ENCODE data around the gene TAP2.

TAP2 gene

DNA sequence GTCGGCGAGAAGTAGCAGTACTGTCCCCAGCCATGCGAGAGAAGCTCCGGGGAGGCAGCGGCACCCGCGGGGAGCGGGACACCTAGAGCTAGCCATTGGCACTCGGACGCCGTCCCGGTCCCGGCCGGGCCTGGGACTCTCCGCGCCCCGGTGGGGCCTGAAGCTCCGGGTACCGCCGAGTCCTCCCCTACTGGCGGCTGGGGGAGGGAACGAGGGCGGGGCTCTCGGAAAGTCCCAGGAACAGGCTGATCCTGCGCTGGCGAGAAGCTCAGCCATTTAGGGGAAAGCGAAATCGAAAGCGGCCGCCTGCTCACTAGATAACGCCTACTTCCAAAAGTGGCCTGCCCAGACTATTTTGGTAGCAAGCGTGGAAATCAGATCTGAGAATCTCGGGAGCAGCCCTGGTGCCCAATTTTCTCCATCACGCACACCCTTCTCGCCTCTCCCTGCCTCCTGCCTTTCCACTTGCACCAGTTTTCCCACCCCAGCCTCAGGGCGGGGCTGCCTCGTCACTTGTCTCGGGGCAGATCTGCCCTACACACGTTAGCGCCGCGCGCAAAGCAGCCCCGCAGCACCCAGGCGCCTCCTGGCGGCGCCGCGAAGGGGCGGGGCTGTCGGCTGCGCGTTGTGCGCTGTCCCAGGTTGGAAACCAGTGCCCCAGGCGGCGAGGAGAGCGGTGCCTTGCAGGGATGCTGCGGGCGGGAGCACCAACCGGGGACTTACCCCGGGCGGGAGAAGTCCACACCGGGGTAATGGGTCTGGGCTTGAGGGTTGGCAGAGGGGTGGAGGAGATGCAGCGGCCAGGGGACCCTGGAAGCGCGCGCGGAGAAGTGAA lies 15.2 kb upstream of the TAP2 start, which contains the start of the genes PSMB9 and TAP1:
Gene PSMB9 (plus strand): TSS at position 652 of the 835 bp plus-strand sequence. CDS start 38 bp downstream, at position 690.
Gene TAP1 (minus strand): TSS at position 164 of the 835 bp plus-strand sequence. CDS start 68 bp downstream, at position 96.
- peak; percentile 99 for DNase-seq

DNA sequence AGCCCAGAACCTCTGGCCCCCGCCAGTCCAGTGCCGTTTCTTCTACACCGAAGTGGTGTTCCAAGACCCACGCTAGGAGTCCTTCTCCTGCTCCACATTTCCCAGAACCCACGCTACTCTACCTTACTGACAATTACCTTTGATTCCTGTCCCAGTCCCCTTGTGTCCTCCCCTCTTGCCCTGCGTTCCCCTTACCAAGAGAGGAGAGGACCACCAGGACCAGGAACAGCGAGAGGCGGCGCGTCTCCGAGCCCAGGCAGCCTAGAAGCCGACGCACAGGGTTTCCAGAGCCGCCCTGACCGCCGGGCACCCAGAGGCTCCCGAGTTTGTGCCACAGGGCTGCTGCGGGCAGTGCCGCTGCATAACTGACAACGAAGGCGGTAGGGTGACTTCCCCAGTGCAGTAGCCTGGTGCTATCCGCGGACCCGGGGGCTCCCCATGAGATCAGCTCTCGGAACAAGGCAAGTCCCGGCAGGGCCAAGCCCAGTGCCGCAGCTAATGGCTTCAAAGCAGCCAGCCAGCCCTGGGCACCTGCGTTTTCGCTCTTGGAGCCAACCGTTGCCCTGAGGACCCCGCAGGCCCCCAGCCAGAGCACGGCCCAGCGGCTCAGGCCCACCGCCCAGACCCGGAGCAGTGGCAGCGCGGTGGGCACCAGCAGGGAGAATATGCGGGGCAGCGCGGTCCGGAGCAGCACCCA lies 14.5 kb upstream of the TAP2 start:
- peak; percentile 64 for DNase-seq

- DNase-seq: peak; percentile 25
These were observed 13.7 kb upstream of the TAP2 start for GRCh38 chr6:32852018-32852843.

- no peak for DNase-seq
These were observed 12.5 kb upstream of the TAP2 start for GRCh38 chr6:32851025-32851424.

DNA sequence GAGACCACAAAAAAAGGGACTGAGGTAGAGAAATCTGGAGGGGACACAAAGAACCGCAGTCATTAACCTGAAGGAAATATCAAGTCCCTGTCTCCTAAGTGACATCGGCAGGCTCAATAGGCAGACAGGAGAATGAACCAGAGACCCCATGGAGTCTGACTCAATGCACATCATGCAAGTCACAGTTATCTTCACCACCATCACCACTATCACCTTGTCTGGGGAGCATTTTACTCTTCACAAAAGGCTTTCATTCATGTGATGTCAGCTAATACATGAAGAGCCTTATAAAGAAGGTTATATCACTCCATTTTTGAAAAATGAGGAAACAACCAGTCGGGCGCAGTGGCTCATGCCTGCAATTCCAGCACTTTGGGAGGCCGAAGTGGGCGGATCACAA lies 10.6 kb upstream of the TAP2 start:
- DNase-seq: no peak

DNA sequence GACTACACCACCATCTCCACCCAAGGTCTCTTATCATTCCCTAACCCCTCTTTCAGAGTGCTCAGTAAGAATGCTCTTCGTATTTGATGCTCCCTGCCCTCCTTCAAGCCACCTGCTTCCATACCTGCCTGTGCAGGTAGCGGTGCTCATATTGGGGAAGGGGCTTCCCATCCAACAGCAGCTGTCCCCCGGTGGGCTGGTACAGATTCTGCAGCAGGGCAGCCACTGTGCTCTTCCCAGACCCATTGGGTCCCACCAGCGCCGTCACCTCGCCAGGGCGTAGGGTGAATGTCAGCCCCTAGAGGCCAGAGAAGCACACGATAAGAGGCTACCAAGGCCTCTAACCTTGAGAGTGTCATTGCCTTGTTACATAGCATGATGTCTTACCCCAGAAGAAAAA lies 9.3 kb upstream of the TAP2 start:
- DNase-seq: no peak

GRCh38 chr6:32847004-32847403 lies 8.5 kb upstream of the TAP2 start:
- no peak for DNase-seq

- DNase-seq: peak; percentile 42
These were observed 6.9 kb upstream of the TAP2 start for GRCh38 chr6:32845384-32845884.

DNA sequence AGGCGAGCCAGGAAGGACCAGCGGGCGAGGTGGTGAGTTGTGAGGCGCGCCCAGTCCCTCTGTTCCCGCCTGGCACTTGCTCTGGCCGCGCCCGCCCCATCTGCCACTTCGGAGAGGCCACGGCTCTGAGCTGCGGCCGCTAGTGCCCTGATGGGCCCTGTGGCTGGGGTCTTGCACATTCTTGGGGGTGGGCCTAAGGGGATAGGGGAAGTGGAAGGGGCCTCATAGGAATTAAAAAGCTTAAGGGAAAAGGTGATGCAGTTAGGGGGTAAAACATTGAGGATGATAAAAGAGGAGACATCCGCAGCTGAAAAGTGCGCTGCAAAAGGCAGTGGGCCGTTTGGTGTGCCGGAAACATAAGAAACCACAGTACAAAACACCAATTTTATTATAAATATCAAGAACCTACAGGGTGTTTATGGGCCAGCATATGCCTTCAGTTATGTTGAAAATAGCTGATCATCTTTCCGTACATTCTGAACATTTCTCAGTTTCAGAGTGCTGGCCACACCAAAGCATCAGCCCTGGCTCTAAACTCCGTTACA lies 6.4 kb upstream of the TAP2 start:
- no peak for DNase-seq

DNA sequence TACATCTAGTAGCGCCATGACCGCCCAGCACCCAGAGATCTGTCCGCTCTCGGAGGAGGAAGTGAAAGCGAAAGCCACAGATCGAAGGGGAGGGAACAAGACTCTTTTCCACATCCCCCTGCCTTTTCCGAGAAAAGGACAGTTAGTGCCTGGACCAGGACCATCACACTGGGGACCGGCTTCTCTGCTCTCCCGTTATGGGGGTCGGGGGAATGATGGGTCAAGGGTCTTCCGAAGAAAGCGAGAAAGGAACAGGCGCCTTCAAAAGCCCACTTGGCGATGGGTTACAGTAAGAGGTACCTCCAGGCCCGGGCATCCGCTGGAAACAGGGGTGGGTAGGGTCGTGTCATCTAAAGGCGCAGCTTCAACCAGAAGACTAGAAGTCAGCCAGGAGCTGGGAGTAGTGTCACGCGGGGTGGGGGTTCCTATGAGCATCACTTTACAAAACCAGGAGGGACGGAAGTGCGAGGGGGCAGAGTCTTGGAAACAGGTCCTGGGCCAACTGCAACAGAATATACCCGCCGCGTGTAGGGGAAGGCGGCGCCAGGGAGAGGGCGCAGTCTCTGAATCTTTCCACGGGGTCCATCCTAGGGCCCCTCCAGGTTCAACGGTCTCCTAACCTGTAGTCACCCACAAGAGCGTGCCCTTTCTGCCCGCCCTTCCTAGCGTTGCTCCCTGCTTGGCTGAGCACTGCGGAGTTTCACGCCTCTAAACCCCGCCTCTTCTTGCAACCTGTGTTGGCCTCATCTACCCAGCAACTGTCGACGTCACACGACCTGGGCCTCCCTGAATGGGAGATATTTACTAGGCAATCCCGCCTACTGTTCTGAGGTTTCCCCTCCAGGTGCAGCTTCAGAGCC lies 5.7 kb upstream of the TAP2 start, which contains the start of gene PSMB8:
Gene PSMB8 (minus strand): TSS at position 69 of the 860 bp plus-strand sequence. CDS start 51 bp downstream, at position 18.
- peak; percentile 97 for DNase-seq

DNA sequence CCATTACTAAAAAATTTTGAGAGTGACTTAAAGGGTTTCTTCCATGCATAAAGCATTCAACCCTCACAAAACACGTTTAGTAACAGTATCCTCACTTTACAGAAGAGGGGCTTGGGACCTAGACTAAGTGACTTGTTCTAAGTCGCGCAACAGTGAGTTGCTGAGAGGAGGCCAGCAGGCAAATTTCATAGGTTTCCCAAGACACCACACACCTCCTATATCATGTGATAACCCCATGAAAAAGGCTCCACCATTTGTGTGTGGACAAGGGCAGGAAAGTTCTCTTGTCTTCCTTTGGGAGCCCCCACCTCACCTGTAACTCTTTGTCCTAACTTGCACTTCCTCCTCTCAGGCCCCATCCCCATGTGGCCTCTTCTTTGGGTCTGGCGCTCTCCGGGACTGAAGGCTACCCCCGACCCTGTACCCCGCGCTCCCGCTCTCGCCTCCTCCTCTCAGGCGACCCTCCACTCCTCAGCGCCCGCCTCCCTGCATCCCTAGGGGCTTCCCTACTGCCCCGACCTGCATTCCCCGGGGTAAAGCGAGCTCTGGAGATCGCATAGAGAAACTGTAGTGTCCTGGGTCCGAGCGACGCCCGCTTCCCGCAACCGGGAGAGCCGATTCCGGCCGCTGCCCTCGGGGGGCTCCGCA lies 4.9 kb upstream of the TAP2 start:
- no peak for DNase-seq

- no peak for DNase-seq
These were observed 4.2 kb upstream of the TAP2 start for GRCh38 chr6:32842690-32843089.

- no peak for DNase-seq
These were observed 3.6 kb upstream of the TAP2 start for GRCh38 chr6:32842021-32842650.

DNA sequence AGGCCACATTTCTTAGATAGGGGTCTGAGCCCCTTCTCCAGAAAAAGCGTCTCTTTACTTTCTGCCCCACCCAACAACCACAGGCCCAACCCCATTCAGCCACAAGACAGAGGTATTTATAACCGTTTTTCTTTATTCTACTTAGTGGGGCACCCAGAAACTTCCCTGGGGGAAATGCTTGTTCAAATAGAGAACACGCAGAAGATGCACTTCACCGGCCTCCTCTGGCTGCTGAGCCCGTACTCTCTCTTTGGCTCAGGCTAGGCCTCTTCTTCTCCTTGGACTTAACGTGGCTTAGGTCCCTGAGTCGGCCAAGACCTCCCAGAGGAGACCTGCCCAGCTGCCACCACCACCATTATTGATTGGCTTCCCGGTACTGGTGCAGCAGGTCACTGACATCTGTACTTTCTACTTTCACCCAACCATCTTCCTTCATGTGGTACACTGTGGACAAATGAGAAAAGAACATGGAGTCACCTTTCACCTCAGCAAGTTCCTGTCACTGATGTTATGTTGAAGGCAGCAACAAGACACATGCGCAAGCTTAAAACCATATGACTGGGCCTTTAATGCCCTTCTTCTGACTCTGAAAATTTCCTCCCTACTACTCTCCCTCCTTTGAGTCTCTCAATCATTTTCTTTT lies 2.2 kb upstream of the TAP2 start:
- DNase-seq: no peak

GRCh38 chr6:32839356-32839755 lies 817 bp upstream of the TAP2 start:
- no peak for DNase-seq

GRCh38 chr6:32837651-32838113 lies 857 bp downstream of the TAP2 start:
- no peak for DNase-seq

DNA sequence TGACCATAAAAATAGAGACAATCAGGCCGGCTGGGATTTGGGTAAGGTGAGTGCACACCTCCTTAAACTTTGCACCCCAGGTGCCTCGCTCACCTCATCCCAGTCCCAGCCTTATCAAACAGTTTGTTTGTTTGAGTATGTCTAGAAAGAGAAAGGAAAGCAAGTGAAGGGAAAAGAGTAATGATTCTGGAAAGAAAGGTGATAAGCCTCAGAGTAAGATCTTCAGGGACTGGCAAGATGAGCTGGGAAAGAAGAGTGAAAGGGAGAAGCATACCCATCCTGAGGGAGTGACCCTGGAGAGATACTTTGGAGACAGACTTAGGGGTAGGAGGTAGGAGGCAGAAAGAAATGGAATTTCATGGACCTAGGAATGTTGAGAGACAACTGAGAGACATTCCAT lies 1.7 kb downstream of the TAP2 start:
- DNase-seq: no peak

- no peak for DNase-seq
These were observed 3.2 kb downstream of the TAP2 start for GRCh38 chr6:32835167-32835893.

- no peak for DNase-seq
These were observed 4.9 kb downstream of the TAP2 start for GRCh38 chr6:32833664-32834063.

All from stimulated activated naive CD4-positive, alpha-beta T cell treated with Interleukin-2 at 50 U/mL for 16 hours (primary cell).